Measurements from ENCODE around the gene TUBA4A.
"Not testable (repeated sequence)": the region's sequence is repeated elsewhere in the genome, so short reads cannot be mapped to it uniquely, and the experiment has no call there.

TUBA4A gene

GRCh38 chr2:219272356-219272755 lies 18.6 kb upstream of the TUBA4A start:
- in situ Hi-C loops (cut with MboI; ENCODE audit: low sequenced_read_pairs), result loop anchor here (10.0 kb wide), 1 partner anchor 108 kb away; the partner anchor contains the start of gene NHEJ1

GRCh38 chr2:219271021-219271420 lies 17.3 kb upstream of the TUBA4A start:
- in situ Hi-C loops (cut with MboI; ENCODE audit: low sequenced_read_pairs), result loop anchor here (10.0 kb wide), 1 partner anchor 106 kb away; the partner anchor contains the start of gene NHEJ1

GRCh38 chr2:219270055-219270372 lies 16.3 kb upstream of the TUBA4A start:
- in situ Hi-C loops (cut with MboI; ENCODE audit: low sequenced_read_pairs), result loop anchor here (10.0 kb wide), 1 partner anchor 105 kb away; the partner anchor contains the start of gene NHEJ1

GRCh38 chr2:219269362-219270054 lies 15.8 kb upstream of the TUBA4A start:
- in situ Hi-C loops (cut with MboI; ENCODE audit: low sequenced_read_pairs), result loop anchor here (10.0 kb wide), 1 partner anchor 105 kb away; the partner anchor contains the start of gene NHEJ1

GRCh38 chr2:219268294-219268693 lies 14.6 kb upstream of the TUBA4A start:
- in situ Hi-C loops (cut with MboI; ENCODE audit: low sequenced_read_pairs), result no loop called here

GRCh38 chr2:219266886-219267285 lies 13.2 kb upstream of the TUBA4A start:
- in situ Hi-C loops (cut with MboI; ENCODE audit: low sequenced_read_pairs), result no loop called here

- in situ Hi-C loops (cut with MboI; ENCODE audit: low sequenced_read_pairs), result no loop called here
These were observed 12.5 kb upstream of the TUBA4A start for GRCh38 chr2:219266232-219266631.

- in situ Hi-C loops (cut with MboI; ENCODE audit: low sequenced_read_pairs), result no loop called here
These were observed 7.5 kb upstream of the TUBA4A start for GRCh38 chr2:219261024-219261855.

GRCh38 chr2:219258942-219259341 lies 5.2 kb upstream of the TUBA4A start:
- in situ Hi-C loops (cut with MboI; ENCODE audit: low sequenced_read_pairs), result not testable (repeated sequence)

- in situ Hi-C loops (cut with MboI; ENCODE audit: low sequenced_read_pairs), result no loop called here
These were observed 978 bp upstream of the TUBA4A start for GRCh38 chr2:219254590-219255201.

GRCh38 chr2:219252900-219253752 lies 592 bp downstream of the TUBA4A start, which contains the start of gene TUBA4B:
TSS of gene TUBA4B (plus strand) at chr2:219253243. CDS start at chr2:219253408, 165 bp downstream.
- in situ Hi-C loops (cut with MboI; ENCODE audit: low sequenced_read_pairs), result no loop called here

GRCh38 chr2:219252570-219252899 lies 1.2 kb downstream of the TUBA4A start:
- in situ Hi-C loops (cut with MboI; ENCODE audit: low sequenced_read_pairs), result no loop called here

- in situ Hi-C loops (cut with MboI; ENCODE audit: low sequenced_read_pairs), result no loop called here
These were observed 1.6 kb downstream of the TUBA4A start for GRCh38 chr2:219252084-219252483.

GRCh38 chr2:219251656-219252055 lies 2.1 kb downstream of the TUBA4A start:
- in situ Hi-C loops (cut with MboI; ENCODE audit: low sequenced_read_pairs), result no loop called here

- in situ Hi-C loops (cut with MboI; ENCODE audit: low sequenced_read_pairs), result no loop called here
These were observed 3.5 kb downstream of the TUBA4A start for GRCh38 chr2:219250049-219250781.

- in situ Hi-C loops (cut with MboI; ENCODE audit: low sequenced_read_pairs), result no loop called here
These were observed 4.3 kb downstream of the TUBA4A start for GRCh38 chr2:219249203-219249980.

- in situ Hi-C loops (cut with MboI; ENCODE audit: low sequenced_read_pairs), result no loop called here
These were observed 4.9 kb downstream of the TUBA4A start for GRCh38 chr2:219248845-219249202.

GRCh38 chr2:219247678-219248642 lies 5.8 kb downstream of the TUBA4A start:
- in situ Hi-C loops (cut with MboI; ENCODE audit: low sequenced_read_pairs), result no loop called here

All from HL-60/S4 (cell line).